Heart left ventricle (tissue), 13 donors: ENCODE results near the gene KCNAB1.

ENCODE experiments used
- POLR2A ChIP-seq, 2 donors: fragments of 450-650 bp; IDR thresholded peaks; one replicate each; pipeline ENCODE4 v1.6.1; 2017; ENCODE audit warnings: antibody characterized with exemption in 2 of 2, mild to moderate bottlenecking in 2 of 2, moderate library complexity in 2 of 2
- TF ChIP-seq, protein P1 (sequence below), 12 donors: fragments of 200-600 bp; sonication (generic) in 4 of 12; IDR thresholded peaks; one replicate each; pipeline versions ENCODE4 v1.5.0 to v1.8.0; 2018 to 2022; ENCODE audit warnings: antibody characterized with exemption in 12 of 12, mild to moderate bottlenecking in 5 of 12
- donor health status: ischemic (EF 13 %, LVEDD 7.1; RV severe dilation, severe dysfunction).
- donor health status: DM: no; HTN: yes; CAD: no.
- donor health status: DM: no; HTN: no; CAD: no.
- donor health status: ischemic (EF 25% LVEDD 6.9; RV normal size, moderate dysfunction).
- donor health status: ischemic (EF 25% LVEDD 5.7; RV mildly dilated, moderate dysfunction).
- donor health status: ischemic (EF 35%, LVEDD 5.7; RV mildly dilated, moderate dysfunction).
- donor health status: nonischemic (EF 11% LVEDD 7.7; RV severe dilation, severe dysfunction).
- donor health status: DM: yes; HTN: yes; CAD: no.
- donor health status: PGD.
- donor health status: ischemic (EF 29% LVEDD 5.4; RV normal size, mild dysfunction).
- donor health status: nonischemic (EF 23%, LVEDD 6.1; RV moderate dilation, normal function).

DNA sequence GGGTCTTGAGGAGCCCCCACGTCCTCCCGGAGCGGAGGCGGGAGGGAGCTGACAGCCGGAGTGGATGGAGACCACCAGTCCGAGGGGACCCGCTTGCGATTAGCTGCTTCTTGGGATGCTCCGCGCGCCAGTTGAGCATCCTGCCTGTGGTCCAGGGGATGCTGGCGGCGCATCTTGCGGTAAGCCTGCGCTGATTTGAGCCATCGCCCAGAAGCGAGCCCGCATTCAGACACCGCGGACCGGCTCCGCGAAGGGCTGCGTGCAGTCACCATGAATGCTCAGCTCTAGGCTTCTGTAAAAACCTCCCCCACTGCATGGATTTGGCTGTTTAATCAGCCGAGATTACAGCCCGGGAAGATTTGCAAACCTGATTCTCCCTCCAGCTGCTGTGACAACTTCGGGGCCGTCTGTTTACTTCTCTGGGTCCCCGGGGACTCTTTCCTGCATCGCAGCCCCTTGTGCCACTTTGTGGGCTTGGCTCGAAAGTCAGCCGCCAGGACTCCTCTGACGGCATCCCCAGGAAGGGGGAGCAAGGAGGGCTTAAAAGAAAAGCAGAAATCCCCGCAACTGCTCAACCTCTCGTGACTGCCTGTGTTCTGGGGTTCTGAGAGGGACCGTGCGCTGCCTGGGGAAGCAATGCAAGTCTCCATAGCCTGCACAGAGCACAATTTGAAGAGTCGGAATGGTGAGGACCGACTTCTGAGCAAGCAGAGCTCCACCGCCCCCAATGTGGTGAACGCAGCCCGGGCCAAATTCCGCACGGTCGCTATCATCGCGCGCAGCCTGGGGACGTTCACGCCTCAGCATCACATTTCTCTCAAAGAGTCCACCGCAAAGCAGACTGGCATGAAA is 171.1 kb downstream of the KCNAB1 start:
- TF ChIP-seq, protein P1, sequence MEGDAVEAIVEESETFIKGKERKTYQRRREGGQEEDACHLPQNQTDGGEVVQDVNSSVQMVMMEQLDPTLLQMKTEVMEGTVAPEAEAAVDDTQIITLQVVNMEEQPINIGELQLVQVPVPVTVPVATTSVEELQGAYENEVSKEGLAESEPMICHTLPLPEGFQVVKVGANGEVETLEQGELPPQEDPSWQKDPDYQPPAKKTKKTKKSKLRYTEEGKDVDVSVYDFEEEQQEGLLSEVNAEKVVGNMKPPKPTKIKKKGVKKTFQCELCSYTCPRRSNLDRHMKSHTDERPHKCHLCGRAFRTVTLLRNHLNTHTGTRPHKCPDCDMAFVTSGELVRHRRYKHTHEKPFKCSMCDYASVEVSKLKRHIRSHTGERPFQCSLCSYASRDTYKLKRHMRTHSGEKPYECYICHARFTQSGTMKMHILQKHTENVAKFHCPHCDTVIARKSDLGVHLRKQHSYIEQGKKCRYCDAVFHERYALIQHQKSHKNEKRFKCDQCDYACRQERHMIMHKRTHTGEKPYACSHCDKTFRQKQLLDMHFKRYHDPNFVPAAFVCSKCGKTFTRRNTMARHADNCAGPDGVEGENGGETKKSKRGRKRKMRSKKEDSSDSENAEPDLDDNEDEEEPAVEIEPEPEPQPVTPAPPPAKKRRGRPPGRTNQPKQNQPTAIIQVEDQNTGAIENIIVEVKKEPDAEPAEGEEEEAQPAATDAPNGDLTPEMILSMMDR (IDR thresholded peaks at IDR 0.05), result no peak
- no peak for TF ChIP-seq POLR2A (IDR thresholded peaks at IDR 0.05)
